Adrenal gland (tissue), 12 donors: ENCODE results near the gene DYSF. TPM values are rescaled to one million over a fixed set of nuclear protein-coding genes. Genes with fewer than 3 reads are reported as not detected.
A peak's percentile ranks its signal among the peaks of the same experiment; 100 is the strongest.

Experiments
- DNase-seq, 7 donors: peaks; one replicate each; pipeline ENCODE4 v3.0.0-alpha.2; 2019 to 2020
- H3K27ac ChIP-seq, 5 donors: fragments of 200-600 bp; sonication (generic) in 4 of 5; 1 replicate in 3 of 5; 2 replicates in 2 of 5; pipeline versions ENCODE4 v1.5.1 to v1.8.0; 2016 to 2020; ENCODE audit warnings: mild to moderate bottlenecking in 1 of 5
- H3K27me3 ChIP-seq: fragments of 200-600 bp; 2 replicates; pipeline ENCODE4 v1.8.0; 2021
- H3K36me3 ChIP-seq, 2 donors: fragments of 200-600 bp; replicated peaks in 1 of 2; 1 replicate in 1 of 2; 2 replicates in 1 of 2; pipeline versions ENCODE4 v1.5.1 to v1.8.0; 2018 to 2022
- H3K4me1 ChIP-seq, 2 donors: fragments of 200-600 bp; replicated peaks in 1 of 2; 1 replicate in 1 of 2; 2 replicates in 1 of 2; pipeline versions ENCODE4 v1.5.1 to v1.8.0; 2018 to 2021
- H3K4me3 ChIP-seq, 4 donors: fragments of 200-600 bp; sonication (generic) in 3 of 4; one replicate each; pipeline ENCODE4 v1.5.1; 2016 to 2018
- H3K9me3 ChIP-seq, 3 donors: fragments of 200-600 bp; sonication (generic) in 1 of 3; replicated peaks in 1 of 3; 1 replicate in 2 of 3; 2 replicates in 1 of 3; pipeline versions ENCODE4 v1.5.1 to v1.8.0; 2016 to 2021
- POLR2A ChIP-seq, 2 donors: fragments of 450-650 bp; IDR thresholded peaks; one replicate each; pipeline ENCODE4 v1.6.1; 2017; ENCODE audit warnings: antibody characterized with exemption in 2 of 2, mild to moderate bottlenecking in 2 of 2, moderate library complexity in 1 of 2
- WGBS, 4 donors: extraction: QIAGEN DNeasy Blood & Tissue Kit in 2 of 4; methylation state at CpG; one replicate each; pipeline versions ENCODE4 v1.1.5 to v1.1.7; 2013 to 2017; 5-methylcytosine and 5-hydroxymethylcytosine counted together
- intact Hi-C, 2 donors: fragments of 100-400 bp; cut with DNase I; formaldehyde crosslinking; loops; one replicate each; pipeline versions ENCODE4 v1.14.1 to v1.15.0; 2022 to 2023
- polyA plus RNA-seq, 3 donors: library from polyadenylated mRNA; stranded (reverse); fragments of 200-250 nt in 2 of 3; fragments of 350-450 nt in 1 of 3; fragmentation: Illumina TruSeq in 1 of 3; extraction: RNeasy Lipid Tissue Mini Kit (QIAGEN cat#74804) in 1 of 3; gene quantifications; one replicate each; pipeline ENCODE4 v1.2.3, GENCODE V29; 2013 to 2014
- total RNA-seq, 9 donors: library from RNA; depleted of rRNA in 4 of 9; stranded (reverse); fragments of >200 nt in 4 of 9; fragments of 120-200 nt in 1 of 9; fragmentation: NEBNext Ultra II Directional in 1 of 9; extraction: Animal tissue kit (Norgen Biotek cat#: 25700) in 1 of 9; gene quantifications; one replicate each; pipeline versions ENCODE4 v1.1.0 to v1.2.4, GENCODE V29; 2013 to 2023
- TF ChIP-seq, protein P1 (sequence below), 6 experiments: fragments of 450-650 bp in 4 of 6; fragments of 200-600 bp in 2 of 6; sonication (generic) in 1 of 6; IDR thresholded peaks; 1 replicate in 5 of 6; 2 replicates in 1 of 6; pipeline versions ENCODE4 v1.5.1 to v1.8.0; 2016 to 2021; ENCODE audit warnings: antibody characterized with exemption in 6 of 6, mild to moderate bottlenecking in 2 of 6, moderate library complexity in 1 of 6
- donor health status: healthy with polysubstance abuse.
- donor health status: Bipolar disorder and iron deficiency.
- donor health status: DM: yes; HTN: yes; CAD: no.
- donor health status: DM: no; HTN: no; CAD: no.
- donor health status: DM: no; HTN: no; CAD: no.
- donor health status: DM: yes; HTN: yes; CAD: no.

DYSF gene
- total and polyA plus RNA-seq, 12 donors: 3.2 to 22.4 (median 15.3) TPM

- no peaks in the 10 kb centered on the region for H3K27me3 ChIP-seq
- intact Hi-C loops: no loop called here
- 71 to 87% (median 81%) methylated on average over 17 to 20 of the region's 20 CpGs for WGBS, 4 donors
- H3K36me3 ChIP-seq: no peaks in the 10 kb centered on the region
- H3K27ac ChIP-seq: peak overlapping the region in 1 of 5 donors; percentile 34
- TF ChIP-seq, protein P1, sequence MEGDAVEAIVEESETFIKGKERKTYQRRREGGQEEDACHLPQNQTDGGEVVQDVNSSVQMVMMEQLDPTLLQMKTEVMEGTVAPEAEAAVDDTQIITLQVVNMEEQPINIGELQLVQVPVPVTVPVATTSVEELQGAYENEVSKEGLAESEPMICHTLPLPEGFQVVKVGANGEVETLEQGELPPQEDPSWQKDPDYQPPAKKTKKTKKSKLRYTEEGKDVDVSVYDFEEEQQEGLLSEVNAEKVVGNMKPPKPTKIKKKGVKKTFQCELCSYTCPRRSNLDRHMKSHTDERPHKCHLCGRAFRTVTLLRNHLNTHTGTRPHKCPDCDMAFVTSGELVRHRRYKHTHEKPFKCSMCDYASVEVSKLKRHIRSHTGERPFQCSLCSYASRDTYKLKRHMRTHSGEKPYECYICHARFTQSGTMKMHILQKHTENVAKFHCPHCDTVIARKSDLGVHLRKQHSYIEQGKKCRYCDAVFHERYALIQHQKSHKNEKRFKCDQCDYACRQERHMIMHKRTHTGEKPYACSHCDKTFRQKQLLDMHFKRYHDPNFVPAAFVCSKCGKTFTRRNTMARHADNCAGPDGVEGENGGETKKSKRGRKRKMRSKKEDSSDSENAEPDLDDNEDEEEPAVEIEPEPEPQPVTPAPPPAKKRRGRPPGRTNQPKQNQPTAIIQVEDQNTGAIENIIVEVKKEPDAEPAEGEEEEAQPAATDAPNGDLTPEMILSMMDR (IDR thresholded peaks at IDR 0.05): no peak
- TF ChIP-seq POLR2A (IDR thresholded peaks at IDR 0.05): no peak
- no peak overlapping the region for H3K4me3 ChIP-seq
- no peaks in the 10 kb centered on the region for H3K4me1 ChIP-seq
- no peaks in the 10 kb centered on the region for H3K9me3 ChIP-seq
- DNase-seq: peak in 2 of 7 donors; percentile 6 to 53
Observed at GRCh38 chr2:71578767-71579342, 125.5 kb downstream of the DYSF start.

- WGBS, 4 donors: 84 to 96% (median 89%) methylated on average over 9 to 10 of the region's 10 CpGs
- Histone ChIP-seq H3K27ac (no peak overlapping the region), H3K4me3 (no peak overlapping the region), H3K9me3 (no peaks in the 10 kb centered on the region), H3K36me3 (no peaks in the 10 kb centered on the region), H3K4me1 (no peaks in the 10 kb centered on the region), H3K27me3 (no peaks in the 10 kb centered on the region)
- DNase-seq: no peak
- intact Hi-C loops: no loop called here
- TF ChIP-seq POLR2A (IDR thresholded peaks at IDR 0.05): no peak
- TF ChIP-seq, protein P1 (IDR thresholded peaks at IDR 0.05): no peak
Observed at GRCh38 chr2:71581026-71581425, 127.7 kb downstream of the DYSF start.

- DNase-seq: no peak
- 89 to 100% (median 92%) methylated on average over 2 to 7 of the region's 7 CpGs for WGBS, 4 donors
- TF ChIP-seq POLR2A (IDR thresholded peaks at IDR 0.05): no peak
- TF ChIP-seq, protein P1 (IDR thresholded peaks at IDR 0.05): no peak
- no peaks in the 10 kb centered on the region for H3K9me3 ChIP-seq
- no peaks in the 10 kb centered on the region for H3K4me1 ChIP-seq
- H3K27ac ChIP-seq: no peak overlapping the region
- no peaks in the 10 kb centered on the region for H3K36me3 ChIP-seq
- no peaks in the 10 kb centered on the region for H3K27me3 ChIP-seq
- H3K4me3 ChIP-seq: no peak overlapping the region
- intact Hi-C loops: no loop called here
Observed at GRCh38 chr2:71583876-71584275, 130.5 kb downstream of the DYSF start.

GRCh38 chr2:71586471-71586870, 133.1 kb downstream of the DYSF start:
- no peak overlapping the region for H3K4me3 ChIP-seq
- H3K27ac ChIP-seq: no peak overlapping the region
- H3K9me3 ChIP-seq: no peaks in the 10 kb centered on the region
- no peak for TF ChIP-seq POLR2A (IDR thresholded peaks at IDR 0.05)
- TF ChIP-seq, protein P1 (IDR thresholded peaks at IDR 0.05): no peak
- no peaks in the 10 kb centered on the region for H3K4me1 ChIP-seq
- no peaks in the 10 kb centered on the region for H3K27me3 ChIP-seq
- no peak for DNase-seq
- intact Hi-C loops: no loop called here
- 80 to 91% (median 83%) methylated on average over 5 to 8 of the region's 8 CpGs; no CpG with 5 or more reads in 1 of the 4 donors for WGBS, 4 donors
- no peaks in the 10 kb centered on the region for H3K36me3 ChIP-seq
